ENCODE results near the gene HSP90AA1.

DNA sequence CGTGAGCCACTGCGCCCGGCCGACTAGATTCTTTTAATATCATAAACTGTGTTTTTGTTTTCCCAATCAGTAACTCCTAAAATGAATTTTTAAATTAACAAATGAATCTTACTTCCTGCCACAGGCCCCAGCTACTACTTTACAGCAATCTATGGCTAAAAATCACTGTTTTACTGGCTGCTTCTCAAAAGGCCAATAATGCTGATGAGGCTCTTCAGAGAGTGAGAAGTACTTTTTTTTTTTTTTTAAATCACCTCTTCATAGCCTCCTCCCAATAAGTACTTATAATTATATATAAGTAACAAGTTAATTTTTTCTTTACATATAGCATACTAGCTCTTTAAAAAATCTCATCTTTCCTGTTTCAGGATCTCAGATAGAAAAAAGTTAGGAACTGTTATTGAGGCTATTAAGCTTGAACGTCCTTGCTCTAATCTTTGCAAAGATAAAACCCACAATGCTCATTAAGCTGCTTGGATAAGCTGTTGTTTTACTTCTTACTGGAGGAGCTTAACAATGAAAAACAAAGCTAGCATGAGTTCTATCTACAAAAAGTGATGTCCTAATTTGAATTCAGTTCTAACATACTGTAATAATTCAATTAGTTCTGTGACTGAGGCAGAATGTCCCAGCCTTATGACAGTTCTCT lies 40.1 kb upstream of the HSP90AA1 start:
- TF ChIP-seq, protein P1, sequence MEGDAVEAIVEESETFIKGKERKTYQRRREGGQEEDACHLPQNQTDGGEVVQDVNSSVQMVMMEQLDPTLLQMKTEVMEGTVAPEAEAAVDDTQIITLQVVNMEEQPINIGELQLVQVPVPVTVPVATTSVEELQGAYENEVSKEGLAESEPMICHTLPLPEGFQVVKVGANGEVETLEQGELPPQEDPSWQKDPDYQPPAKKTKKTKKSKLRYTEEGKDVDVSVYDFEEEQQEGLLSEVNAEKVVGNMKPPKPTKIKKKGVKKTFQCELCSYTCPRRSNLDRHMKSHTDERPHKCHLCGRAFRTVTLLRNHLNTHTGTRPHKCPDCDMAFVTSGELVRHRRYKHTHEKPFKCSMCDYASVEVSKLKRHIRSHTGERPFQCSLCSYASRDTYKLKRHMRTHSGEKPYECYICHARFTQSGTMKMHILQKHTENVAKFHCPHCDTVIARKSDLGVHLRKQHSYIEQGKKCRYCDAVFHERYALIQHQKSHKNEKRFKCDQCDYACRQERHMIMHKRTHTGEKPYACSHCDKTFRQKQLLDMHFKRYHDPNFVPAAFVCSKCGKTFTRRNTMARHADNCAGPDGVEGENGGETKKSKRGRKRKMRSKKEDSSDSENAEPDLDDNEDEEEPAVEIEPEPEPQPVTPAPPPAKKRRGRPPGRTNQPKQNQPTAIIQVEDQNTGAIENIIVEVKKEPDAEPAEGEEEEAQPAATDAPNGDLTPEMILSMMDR (conservative IDR thresholded peaks at IDR 0.05; ENCODE audit: low read depth, low read length) = no peak
- TF ChIP-seq EZH2 (IDR thresholded peaks at IDR 0.05; ENCODE audit: low read length, unreplicated experiment) = no peak
